IMR-90 (cell line): ENCODE results near the gene XPC. TPM values are rescaled to one million over a fixed set of nuclear protein-coding genes. Genes with fewer than 3 reads are reported as not detected.

Source experiments
- ATAC-seq: fragments of 200-7000 bp; cut with Tn5 transposase; 2 replicates; pipeline ENCODE4 v1.9.1; 2020; ENCODE audit warnings: low read depth, mild to moderate bottlenecking, moderate library complexity
- BruUV-seq: library from RNA; stranded (reverse); fragments of 400-500 nt; replicated peaks from 2 replicates; lab custom pipeline; 2021; lab: Mats Ljungman, UMichigan
- CTCF ChIA-PET: fragments of 300-600 bp; formaldehyde crosslinking; extraction: SDS; loops from one replicate; lab custom pipeline; 2021; ENCODE audit warnings: antibody characterized with exemption; lab: Yijun Ruan, JAX
- POLR2A ChIA-PET: fragments of 300-600 bp; sonication (Branson Sonifier 250); formaldehyde crosslinking; loops from one replicate; lab custom pipeline; 2022; ENCODE audit warnings: antibody characterized with exemption; ENCODE audit not compliant: unreplicated experiment; lab: Charles Lee
- DNase-seq: peaks from one replicate; pipeline ENCODE4 v3.0.0; 2013
- H2AFZ ChIP-seq: replicated peaks from 2 replicates; pipeline ENCODE3; 2013; ENCODE audit warnings: low read length, mild to moderate bottlenecking; ENCODE audit not compliant: poor library complexity
- H2AK5ac ChIP-seq: 2 replicates; pipeline ENCODE4 v1.6.1; 2013; ENCODE audit warnings: low read depth, low read length, inconsistent platforms
- H2AK9ac ChIP-seq: replicated peaks from 2 replicates; pipeline ENCODE3; 2013; ENCODE audit warnings: mild to moderate bottlenecking, low read depth, low read length, moderate library complexity; ENCODE audit not compliant: poor library complexity
- H2BK120ac ChIP-seq: 2 replicates; pipeline ENCODE4 v1.6.1; 2013; ENCODE audit warnings: low read depth, low read length, inconsistent platforms
- H2BK15ac ChIP-seq: 3 replicates; pipeline ENCODE4 v1.6.1; 2013; ENCODE audit warnings: low read depth, low read length, inconsistent platforms
- H2BK20ac ChIP-seq: 2 replicates; pipeline ENCODE4 v1.6.1; 2013; ENCODE audit warnings: low read depth, mild to moderate bottlenecking, inconsistent platforms, low read length, moderate library complexity
- H2BK5ac ChIP-seq: 2 replicates; pipeline ENCODE4 v1.6.1; 2013; ENCODE audit warnings: mild to moderate bottlenecking, low read depth, low read length, inconsistent platforms; ENCODE audit not compliant: poor library complexity, severe bottlenecking
- H3K14ac ChIP-seq: replicated peaks from 2 replicates; pipeline ENCODE4 v1.6.1; 2013; ENCODE audit warnings: low read depth, low read length, inconsistent platforms
- H3K18ac ChIP-seq: 2 replicates; pipeline ENCODE4 v1.6.1; 2013; ENCODE audit warnings: low read depth, low read length, control low read depth
- H3K23ac ChIP-seq: 2 replicates; pipeline ENCODE4 v1.6.1; 2013; ENCODE audit warnings: low read depth, low read length, inconsistent platforms
- H3K27ac ChIP-seq: 2 replicates; pipeline ENCODE4 v1.5.1; 2013; ENCODE audit warnings: mild to moderate bottlenecking, control low read depth, low read length; ENCODE audit not compliant: insufficient read depth
- H3K27me3 ChIP-seq: 2 replicates; pipeline ENCODE4 v1.6.1; 2013; ENCODE audit warnings: low read length; ENCODE audit not compliant: control insufficient read depth, insufficient read depth
- H3K36me3 ChIP-seq: 2 replicates; pipeline ENCODE4 v1.6.1; 2013; ENCODE audit warnings: low read length, mixed read lengths; ENCODE audit not compliant: control insufficient read depth, insufficient read depth
- H3K4ac ChIP-seq: 2 replicates; pipeline ENCODE4 v1.6.1; 2013; ENCODE audit warnings: low read depth, low read length, inconsistent platforms
- H3K4me1 ChIP-seq: 2 replicates; pipeline ENCODE4 v1.6.1; 2013; ENCODE audit warnings: low read length, mixed read lengths; ENCODE audit not compliant: control insufficient read depth, insufficient read depth
- H3K4me2 ChIP-seq: 2 replicates; pipeline ENCODE4 v1.6.1; 2013; ENCODE audit warnings: low read depth, mild to moderate bottlenecking, control low read depth, low read length, moderate library complexity
- H3K4me3 ChIP-seq: 2 replicates; pipeline ENCODE4 v1.5.1; 2013; ENCODE audit warnings: low read depth, mild to moderate bottlenecking, control low read depth, low read length, moderate library complexity; ENCODE audit not compliant: insufficient read depth
- H3K56ac ChIP-seq: 2 replicates; pipeline ENCODE4 v1.6.1; 2013; ENCODE audit warnings: low read length, inconsistent platforms; ENCODE audit not compliant: insufficient read depth; ENCODE audit errors: extremely low read depth
- H3K79me1 ChIP-seq, 2 experiments: 2 replicates each; pipeline ENCODE4 v1.6.1; 2013; ENCODE audit warnings: low read length in 2 of 2, inconsistent platforms in 1 of 2, low read depth in 1 of 2
- H3K9ac ChIP-seq: 2 replicates; pipeline ENCODE4 v1.6.1; 2013; ENCODE audit warnings: low read depth, low read length, control low read depth
- H3K9me1 ChIP-seq: 2 replicates; pipeline ENCODE4 v1.6.1; 2013; ENCODE audit warnings: low read length, inconsistent platforms; ENCODE audit not compliant: insufficient read depth
- H3K9me3 ChIP-seq: 2 replicates; pipeline ENCODE4 v1.6.1; 2013; ENCODE audit warnings: low read length; ENCODE audit not compliant: control insufficient read depth, insufficient read depth
- H4K20me1 ChIP-seq: 2 replicates; pipeline ENCODE4 v1.6.1; 2013; ENCODE audit warnings: low read length, inconsistent platforms; ENCODE audit not compliant: insufficient read depth
- H4K5ac ChIP-seq: 2 replicates; pipeline ENCODE4 v1.6.1; 2013; ENCODE audit warnings: mild to moderate bottlenecking, low read depth, low read length, control low read depth
- H4K8ac ChIP-seq, 2 experiments: 2 replicates each; pipeline ENCODE4 v1.6.1; 2013; ENCODE audit warnings: low read depth in 2 of 2, low read length in 2 of 2, control low read depth in 1 of 2, inconsistent platforms in 1 of 2
- H4K91ac ChIP-seq: 2 replicates; pipeline ENCODE4 v1.6.1; 2013; ENCODE audit warnings: low read depth, low read length, inconsistent platforms; ENCODE audit not compliant: insufficient read depth
- BHLHE40 ChIP-seq: fragments of 150-350 bp; IDR thresholded peaks from 2 replicates; pipeline ENCODE4 v1.6.1; 2016; ENCODE audit warnings: mild to moderate bottlenecking, low read depth, low read length
- CEBPB ChIP-seq: IDR thresholded peaks from 2 replicates; pipeline ENCODE4 v1.6.1; 2012; ENCODE audit warnings: low read depth, low read length, improper control_type of control experiment
- CHD1 ChIP-seq: IDR thresholded peaks from 2 replicates; pipeline ENCODE4 v1.6.1; 2012; ENCODE audit warnings: low read depth, low read length, improper control_type of control experiment
- FOS ChIP-seq: fragments of 150-350 bp; IDR thresholded peaks from 2 replicates; pipeline ENCODE4 v1.6.1; 2016; ENCODE audit warnings: low read depth, low read length
- MAFK ChIP-seq: IDR thresholded peaks from 2 replicates; pipeline ENCODE4 v1.6.1; 2012; ENCODE audit warnings: low read depth, low read length, improper control_type of control experiment
- MAZ ChIP-seq: IDR thresholded peaks from 2 replicates; pipeline ENCODE4 v1.6.1; 2012; ENCODE audit warnings: low read depth, mild to moderate bottlenecking, low read length, improper control_type of control experiment, moderate library complexity, borderline replicate concordance
- MXI1 ChIP-seq: IDR thresholded peaks from 2 replicates; pipeline ENCODE4 v1.6.1; 2012; ENCODE audit warnings: low read depth, mild to moderate bottlenecking, low read length, moderate library complexity, borderline replicate concordance
- NFE2L2 ChIP-seq: fragments of 150-350 bp; IDR thresholded peaks from 2 replicates; pipeline ENCODE4 v1.6.1; 2016; ENCODE audit warnings: low read depth, mild to moderate bottlenecking, low read length
- POLR2A ChIP-seq: IDR thresholded peaks from 2 replicates; pipeline ENCODE4 v1.6.1; 2012; ENCODE audit warnings: mild to moderate bottlenecking, low read depth, low read length
- RAD21 ChIP-seq: IDR thresholded peaks from 2 replicates; pipeline ENCODE4 v1.6.1; 2012; ENCODE audit warnings: low read length, improper control_type of control experiment
- RCOR1 ChIP-seq: IDR thresholded peaks from 2 replicates; pipeline ENCODE4 v1.6.1; 2012; ENCODE audit warnings: mild to moderate bottlenecking, low read length, improper control_type of control experiment; ENCODE audit not compliant: insufficient replicate concordance
- RFX5 ChIP-seq: IDR thresholded peaks from 2 replicates; pipeline ENCODE4 v1.8.0; 2012; ENCODE audit warnings: low read depth, mild to moderate bottlenecking, low read length, moderate library complexity
- SMC3 ChIP-seq: fragments of 150-350 bp; IDR thresholded peaks from 2 replicates; pipeline ENCODE4 v1.6.1; 2016; ENCODE audit warnings: low read depth, mild to moderate bottlenecking, antibody characterized with exemption, low read length, moderate library complexity
- WGBS, 2 experiments: methylation state at CpG; one replicate each; pipeline versions ENCODE4 v1.1.5 to v1.1.7; 2013; ENCODE audit warnings: missing lambda C conversion rate in 2 of 2; ENCODE audit not compliant: insufficient read length in 1 of 2; ENCODE audit errors: extremely low coverage in 2 of 2; 5-methylcytosine and 5-hydroxymethylcytosine counted together
- dilution Hi-C: fragments of 300-500 bp; cut with HindIII; formaldehyde crosslinking; loops from one replicate; pipeline ENCODE4 v1.14.3; 2018; ENCODE audit warnings: low sequenced_read_pairs; ENCODE audit not compliant: unreplicated experiment
- in situ Hi-C: fragments of 300-500 bp; cut with MboI; formaldehyde crosslinking; loops from 3 replicates; pipeline ENCODE4 v1.14.3; 2019; ENCODE audit warnings: low sequenced_read_pairs, inconsistent platforms, mixed read lengths
- intact Hi-C: fragments of 100-400 bp; cut with micrococcal nuclease; formaldehyde crosslinking; loops from 2 replicates; pipeline ENCODE4 v1.10.0; 2022
- polyA plus RNA-seq, 3 experiments: library from polyadenylated mRNA; depleted of rRNA; stranded (reverse); fragments of >200 nt; gene quantifications; 2 replicates each; pipeline ENCODE4 v1.2.3, GENCODE V29; 2012; ENCODE audit warnings: low replicate concordance in 1 of 3
- total RNA-seq: library from RNA; depleted of rRNA; stranded (reverse); fragments of >200 nt; gene quantifications from 2 replicates; pipeline ENCODE4 v1.2.3, GENCODE V29; 2012
- TF ChIP-seq, protein P1 (sequence below): conservative IDR thresholded peaks from 2 replicates; pipeline ENCODE4 v1.5.1; 2012; ENCODE audit warnings: mild to moderate bottlenecking, low read depth, low read length, improper control_type of control experiment
- TF ChIP-seq, protein P2 (sequence below): fragments of 150-350 bp; IDR thresholded peaks from 2 replicates; pipeline ENCODE4 v1.6.1; 2016; ENCODE audit warnings: low read depth, mild to moderate bottlenecking, low read length, moderate library complexity, borderline replicate concordance
- TF ChIP-seq, protein P3 (sequence below): fragments of 150-350 bp; IDR thresholded peaks from 2 replicates; pipeline ENCODE4 v1.6.1; 2017; ENCODE audit warnings: mild to moderate bottlenecking, antibody characterized with exemption, low read length, low read depth

The XPC gene
- total and polyA plus RNA-seq, 2 of the 4 experiments (the other 2 are of a cell fraction): 30.9 to 48.8 TPM

GRCh38 chr3:14157951-14158350, 20.4 kb downstream of the XPC start:
- CTCF ChIA-PET: no interaction called here
- Histone ChIP-seq H4K5ac (no peak overlapping the region), H3K36me3 (peaks cover 61% of the 10 kb centered on the region), H3K27me3 (no peaks in the 10 kb centered on the region), H3K27ac (no peak overlapping the region), H3K9ac (no peak overlapping the region), H2AK9ac (no peak overlapping the region), H3K4me2 (no peak overlapping the region), H2BK120ac (no peak overlapping the region), H2AFZ (no peak overlapping the region), H3K4ac (no peak overlapping the region), H3K9me3 (peaks cover 4% of the 10 kb centered on the region; the same call in 1 of the 2 replicates), H3K9me1 (peaks cover 2% of the 10 kb centered on the region; the same call in 1 of the 2 replicates), H3K4me1 (no peaks in the 10 kb centered on the region), H3K4me3 (no peak overlapping the region), H4K91ac (no peak overlapping the region), H3K18ac (no peak overlapping the region), H3K56ac (no peak overlapping the region), H3K14ac (no peak overlapping the region), H3K79me1 (peaks cover 25 to 37% of the 10 kb centered on the region in 2 experiments), H2BK15ac (no peak overlapping the region), H4K20me1 (no peaks in the 10 kb centered on the region), H2BK5ac (no peak overlapping the region), H2AK5ac (no peak overlapping the region), H2BK20ac (no peak overlapping the region), H4K8ac (no peak overlapping the region), H3K23ac (no peak overlapping the region)
- intact Hi-C loops (no loop called here), in situ Hi-C loops (no loop called here), dilution Hi-C loops (no loop called here)
- TF ChIP-seq CEBPB (no peak), SMC3 (no peak), MAFK (no peak), NFE2L2 (no peak), POLR2A (no peak), MXI1 (no peak), RAD21 (no peak), BHLHE40 (no peak), CHD1 (no peak), RCOR1 (no peak), FOS (no peak), RFX5 (no peak), MAZ (no peak)
- TF ChIP-seq, protein P1, sequence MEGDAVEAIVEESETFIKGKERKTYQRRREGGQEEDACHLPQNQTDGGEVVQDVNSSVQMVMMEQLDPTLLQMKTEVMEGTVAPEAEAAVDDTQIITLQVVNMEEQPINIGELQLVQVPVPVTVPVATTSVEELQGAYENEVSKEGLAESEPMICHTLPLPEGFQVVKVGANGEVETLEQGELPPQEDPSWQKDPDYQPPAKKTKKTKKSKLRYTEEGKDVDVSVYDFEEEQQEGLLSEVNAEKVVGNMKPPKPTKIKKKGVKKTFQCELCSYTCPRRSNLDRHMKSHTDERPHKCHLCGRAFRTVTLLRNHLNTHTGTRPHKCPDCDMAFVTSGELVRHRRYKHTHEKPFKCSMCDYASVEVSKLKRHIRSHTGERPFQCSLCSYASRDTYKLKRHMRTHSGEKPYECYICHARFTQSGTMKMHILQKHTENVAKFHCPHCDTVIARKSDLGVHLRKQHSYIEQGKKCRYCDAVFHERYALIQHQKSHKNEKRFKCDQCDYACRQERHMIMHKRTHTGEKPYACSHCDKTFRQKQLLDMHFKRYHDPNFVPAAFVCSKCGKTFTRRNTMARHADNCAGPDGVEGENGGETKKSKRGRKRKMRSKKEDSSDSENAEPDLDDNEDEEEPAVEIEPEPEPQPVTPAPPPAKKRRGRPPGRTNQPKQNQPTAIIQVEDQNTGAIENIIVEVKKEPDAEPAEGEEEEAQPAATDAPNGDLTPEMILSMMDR: no peak
- TF ChIP-seq, protein P2, sequence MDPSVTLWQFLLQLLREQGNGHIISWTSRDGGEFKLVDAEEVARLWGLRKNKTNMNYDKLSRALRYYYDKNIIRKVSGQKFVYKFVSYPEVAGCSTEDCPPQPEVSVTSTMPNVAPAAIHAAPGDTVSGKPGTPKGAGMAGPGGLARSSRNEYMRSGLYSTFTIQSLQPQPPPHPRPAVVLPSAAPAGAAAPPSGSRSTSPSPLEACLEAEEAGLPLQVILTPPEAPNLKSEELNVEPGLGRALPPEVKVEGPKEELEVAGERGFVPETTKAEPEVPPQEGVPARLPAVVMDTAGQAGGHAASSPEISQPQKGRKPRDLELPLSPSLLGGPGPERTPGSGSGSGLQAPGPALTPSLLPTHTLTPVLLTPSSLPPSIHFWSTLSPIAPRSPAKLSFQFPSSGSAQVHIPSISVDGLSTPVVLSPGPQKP: no peak
- TF ChIP-seq, protein P3, sequence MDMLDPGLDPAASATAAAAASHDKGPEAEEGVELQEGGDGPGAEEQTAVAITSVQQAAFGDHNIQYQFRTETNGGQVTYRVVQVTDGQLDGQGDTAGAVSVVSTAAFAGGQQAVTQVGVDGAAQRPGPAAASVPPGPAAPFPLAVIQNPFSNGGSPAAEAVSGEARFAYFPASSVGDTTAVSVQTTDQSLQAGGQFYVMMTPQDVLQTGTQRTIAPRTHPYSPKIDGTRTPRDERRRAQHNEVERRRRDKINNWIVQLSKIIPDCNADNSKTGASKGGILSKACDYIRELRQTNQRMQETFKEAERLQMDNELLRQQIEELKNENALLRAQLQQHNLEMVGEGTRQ: no peak
- POLR2A ChIA-PET: no interaction called here
- no TSS peak for BruUV-seq
- WGBS, 2 experiments: 97% methylated on average over 3 of the region's 9 CpGs; no CpG with 5 or more reads in 1 of the 2 experiments
- DNase-seq (no peak), ATAC-seq (no peak)
